NCI-H1105 (cell line): ENCODE measurements around the gene XRCC1.

Experiments
- DNase-seq: peaks from one replicate; lab custom pipeline; 2025; lab: John Stamatoyannopoulos, UW

The XRCC1 gene, protein sequence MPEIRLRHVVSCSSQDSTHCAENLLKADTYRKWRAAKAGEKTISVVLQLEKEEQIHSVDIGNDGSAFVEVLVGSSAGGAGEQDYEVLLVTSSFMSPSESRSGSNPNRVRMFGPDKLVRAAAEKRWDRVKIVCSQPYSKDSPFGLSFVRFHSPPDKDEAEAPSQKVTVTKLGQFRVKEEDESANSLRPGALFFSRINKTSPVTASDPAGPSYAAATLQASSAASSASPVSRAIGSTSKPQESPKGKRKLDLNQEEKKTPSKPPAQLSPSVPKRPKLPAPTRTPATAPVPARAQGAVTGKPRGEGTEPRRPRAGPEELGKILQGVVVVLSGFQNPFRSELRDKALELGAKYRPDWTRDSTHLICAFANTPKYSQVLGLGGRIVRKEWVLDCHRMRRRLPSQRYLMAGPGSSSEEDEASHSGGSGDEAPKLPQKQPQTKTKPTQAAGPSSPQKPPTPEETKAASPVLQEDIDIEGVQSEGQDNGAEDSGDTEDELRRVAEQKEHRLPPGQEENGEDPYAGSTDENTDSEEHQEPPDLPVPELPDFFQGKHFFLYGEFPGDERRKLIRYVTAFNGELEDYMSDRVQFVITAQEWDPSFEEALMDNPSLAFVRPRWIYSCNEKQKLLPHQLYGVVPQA

GRCh38 chr19:43575156-43575950 is at the start of gene XRCC1, which contains the start of gene PINLYP:
Gene XRCC1, minus strand, starts transcription at chr19:43575527. Its CDS starts 69 bp downstream, at chr19:43575458.
Gene PINLYP, plus strand, starts transcription at chr19:43575801. Its CDS starts 1,391 bp downstream, at chr19:43577192.
- DNase-seq: peak; percentile 99

- DNase-seq: no peak
These were observed 49.6 kb upstream of the XRCC1 start for GRCh38 chr19:43624933-43625332.

- no peak for DNase-seq
These were observed 48.8 kb upstream of the XRCC1 start for GRCh38 chr19:43623889-43624670.

- DNase-seq: no peak
These were observed 47.6 kb upstream of the XRCC1 start for GRCh38 chr19:43622956-43623355.

DNA sequence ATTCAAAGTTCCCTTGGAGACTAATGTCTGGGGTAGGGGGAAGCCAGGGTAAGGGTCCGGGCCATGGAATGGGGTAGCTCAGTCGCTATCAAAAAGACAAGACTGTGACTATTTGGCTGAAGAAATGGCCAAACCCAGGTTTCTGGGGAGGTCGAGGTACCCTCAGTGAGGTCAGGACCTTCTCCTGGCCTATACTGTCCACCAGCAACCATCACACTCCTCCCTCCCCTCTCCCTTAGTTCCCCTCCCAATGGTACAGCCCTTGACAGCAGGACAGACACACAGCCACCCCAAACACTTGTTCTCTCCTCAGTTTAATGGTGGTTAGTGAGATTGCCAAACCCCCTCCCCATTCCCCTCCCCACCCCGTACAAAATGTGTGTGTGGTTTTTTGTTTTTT is 46.7 kb upstream of the XRCC1 start:
- DNase-seq: no peak

DNA sequence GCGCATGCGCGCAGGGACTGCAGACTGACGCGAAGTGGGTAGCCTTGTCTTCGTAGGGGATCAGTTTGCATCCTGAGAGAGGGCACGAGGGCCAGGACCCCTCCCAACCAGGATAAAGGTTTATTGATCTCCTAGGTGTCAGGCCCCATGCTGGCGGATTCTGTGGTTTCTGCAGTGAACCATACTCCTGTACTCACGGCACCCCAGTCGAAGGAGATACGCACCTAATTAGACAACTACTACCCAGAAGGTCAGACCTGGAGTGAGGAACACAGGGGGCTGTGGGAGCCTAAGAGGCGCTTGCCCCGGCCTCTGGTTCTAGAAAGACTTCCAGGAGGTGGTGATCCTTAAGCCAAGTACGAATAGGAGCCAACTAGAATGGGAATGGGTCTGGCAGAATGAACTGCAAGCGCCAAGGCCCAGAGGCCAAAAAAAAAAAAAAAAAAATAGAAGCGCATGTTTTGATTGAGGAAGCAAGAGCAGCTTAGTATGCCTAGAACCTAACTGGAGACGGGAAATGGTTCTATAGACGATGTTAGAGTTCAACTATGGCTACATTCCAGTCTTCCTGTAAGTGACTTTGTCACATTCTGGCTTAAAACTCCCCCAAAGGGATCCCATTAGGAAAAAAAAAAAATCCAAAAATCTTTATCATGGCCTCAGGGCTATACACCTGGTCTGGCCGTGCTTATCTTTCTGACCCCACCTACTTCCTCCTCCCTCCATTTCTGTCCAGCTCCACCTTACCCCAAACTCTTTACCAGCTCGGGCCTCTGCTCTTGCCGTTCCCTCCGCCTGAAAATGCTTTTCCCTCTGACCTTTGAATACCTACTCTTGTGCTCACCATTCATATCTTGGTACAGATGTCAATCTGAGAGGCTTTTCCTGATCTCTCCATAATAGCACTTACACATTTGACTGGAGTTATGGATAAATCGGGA is 45.0 kb upstream of the XRCC1 start:
- no peak for DNase-seq

DNA sequence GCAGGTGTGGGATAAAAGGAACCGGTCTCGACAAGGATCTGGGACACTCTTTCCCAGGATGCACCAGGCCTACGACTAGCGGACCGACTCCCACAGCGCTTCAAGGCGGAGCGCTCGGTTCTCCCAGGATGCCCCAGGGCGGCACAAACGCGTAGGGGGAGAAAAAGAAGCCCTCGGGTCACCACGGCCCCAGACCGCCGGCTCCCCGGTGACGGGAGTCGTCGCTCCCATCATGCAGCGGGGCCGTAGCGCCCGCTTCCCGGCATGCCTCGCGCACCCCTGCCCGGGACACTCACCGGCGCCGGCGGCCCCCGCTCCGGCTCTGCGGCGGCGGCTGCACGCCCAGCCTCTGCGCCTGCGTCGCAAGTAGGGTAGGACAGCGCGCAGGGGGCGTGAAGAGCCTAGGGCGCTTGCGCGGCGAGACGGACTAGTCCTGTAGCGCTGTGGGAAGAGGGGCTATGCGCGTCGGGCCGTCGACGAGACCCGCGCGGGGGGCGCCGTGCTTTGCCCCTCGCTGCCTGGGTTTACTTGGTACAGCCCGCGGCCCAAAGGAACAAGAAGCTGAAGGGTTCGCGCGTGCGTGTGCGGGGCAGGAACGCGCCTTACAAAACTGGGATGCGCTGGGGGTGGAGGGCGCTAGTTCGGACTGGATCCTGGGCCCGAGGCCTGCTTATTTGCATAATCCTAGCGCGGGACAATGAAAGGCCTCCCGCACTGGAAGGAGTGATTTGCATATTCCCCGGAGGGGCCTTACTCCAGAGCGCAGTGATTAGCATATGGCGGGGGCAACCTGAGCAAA is 44.1 kb upstream of the XRCC1 start, which contains the start of gene ZNF428:
ZNF428 (minus strand) TSS at position 368 of the 799 bp plus-strand sequence. CDS start 5,325 bp downstream, outside the sequence.
- DNase-seq: peak; percentile 94

DNA sequence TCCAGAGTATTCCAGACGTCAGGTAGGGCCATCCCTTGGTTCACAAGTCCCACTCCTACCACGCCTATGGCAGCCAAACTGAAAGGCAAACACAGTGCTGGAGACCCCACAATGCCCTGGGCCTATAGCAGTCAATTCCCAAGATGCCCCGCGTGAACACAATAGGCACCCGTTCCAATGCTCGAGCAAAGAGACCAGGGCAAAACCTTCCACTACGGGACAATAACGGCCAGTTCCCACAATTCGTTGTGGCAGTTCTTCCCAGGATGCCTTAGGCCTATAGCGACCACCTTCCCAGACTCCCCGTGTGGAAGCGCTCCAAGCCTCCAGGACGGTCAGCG is 43.6 kb upstream of the XRCC1 start:
- peak; percentile 34 for DNase-seq

DNA sequence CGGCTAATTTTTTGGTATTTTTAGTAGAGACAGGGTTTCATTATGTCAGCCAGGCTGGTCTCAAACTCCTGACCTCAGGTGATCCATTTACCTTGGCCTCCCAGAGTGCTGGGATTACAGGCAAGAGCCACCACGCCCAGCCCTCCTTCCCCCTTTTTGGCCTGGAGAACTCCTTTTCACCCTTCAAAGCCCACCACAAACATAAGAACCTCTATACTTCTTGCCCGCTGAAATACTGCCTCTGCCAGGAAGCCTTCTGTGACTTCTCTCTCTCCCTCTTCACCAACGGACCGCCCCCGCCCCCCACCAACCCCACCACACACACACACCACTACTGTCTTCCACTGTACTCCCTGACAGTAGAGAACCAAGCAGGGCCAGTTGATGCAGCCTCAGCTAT is 41.6 kb upstream of the XRCC1 start:
- no peak for DNase-seq

DNA sequence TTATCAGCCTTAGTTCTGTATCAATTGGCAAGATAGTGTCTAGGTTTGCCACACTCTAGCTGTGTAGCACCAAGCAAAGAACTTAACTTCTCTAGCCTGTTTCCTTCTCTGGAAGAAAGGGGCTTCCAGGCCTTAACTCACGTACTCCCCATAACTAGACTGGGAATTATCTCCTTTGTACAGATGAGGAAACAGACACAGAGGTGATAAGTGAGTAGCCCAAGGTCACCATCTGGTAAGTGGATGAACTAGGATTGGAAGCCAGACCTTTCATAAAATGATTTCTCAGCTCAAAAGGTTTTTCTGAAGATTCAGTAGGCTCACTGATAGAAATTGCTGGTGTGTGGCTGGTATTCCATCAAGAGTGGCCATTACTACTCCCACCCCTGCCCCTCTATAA is 41.0 kb upstream of the XRCC1 start:
- no peak for DNase-seq

GRCh38 chr19:43612374-43612773 is 37.0 kb upstream of the XRCC1 start:
- no peak for DNase-seq

- no peak for DNase-seq
These were observed 36.5 kb upstream of the XRCC1 start, which contains the start of gene SRRM5 for GRCh38 chr19:43611788-43612187. Gene SRRM5, plus strand, starts transcription at chr19:43612088. Its CDS starts 34 bp downstream, at chr19:43612122.

GRCh38 chr19:43610493-43610892 is 35.2 kb upstream of the XRCC1 start:
- no peak for DNase-seq

GRCh38 chr19:43609872-43610271 is 34.5 kb upstream of the XRCC1 start:
- no peak for DNase-seq

DNA sequence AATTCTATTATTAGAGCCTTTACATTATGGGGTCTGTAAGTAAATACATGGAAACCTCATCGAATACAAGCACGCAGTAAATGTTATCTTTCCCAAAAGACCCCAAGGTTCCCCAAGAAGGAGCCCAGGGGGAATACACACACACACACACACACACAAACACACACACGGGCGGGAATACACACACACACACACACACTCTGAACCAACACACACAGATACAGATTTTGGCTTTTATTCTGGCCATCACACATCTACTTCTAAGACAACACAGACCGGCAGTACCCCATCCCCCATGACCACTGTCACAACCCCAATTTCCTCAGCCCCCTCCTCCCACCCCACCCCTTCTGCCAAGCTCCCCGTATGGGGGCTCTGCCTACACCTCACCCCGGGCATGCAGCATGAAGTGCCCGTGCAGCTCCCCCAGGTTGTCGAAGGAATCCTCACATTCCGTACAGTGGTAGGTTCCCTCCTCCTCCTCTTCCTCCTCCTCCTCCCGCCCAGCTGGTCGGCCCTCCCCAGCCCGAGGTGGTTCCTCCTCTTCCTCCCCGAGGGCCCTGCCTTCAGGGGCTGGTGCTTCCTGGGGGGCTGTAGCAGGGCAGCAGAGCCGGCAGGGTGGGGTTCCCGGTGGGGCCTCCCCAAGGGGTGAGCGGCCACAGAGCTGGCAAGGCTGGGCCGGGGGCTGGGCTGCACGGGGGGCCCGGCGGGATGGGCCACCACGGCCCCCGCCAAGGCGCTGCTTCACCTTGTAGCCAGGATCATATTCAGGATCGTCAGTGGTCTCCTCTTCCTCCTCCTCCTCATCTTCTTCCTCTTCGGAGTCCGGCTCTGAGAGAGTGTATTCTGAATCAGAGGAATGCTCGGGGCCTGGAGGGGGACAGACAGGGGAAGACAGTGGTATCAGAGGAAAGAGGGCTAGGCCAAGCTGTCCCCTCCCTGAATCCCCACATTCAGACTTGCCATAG is 32.2 kb upstream of the XRCC1 start:
- DNase-seq: no peak

DNA sequence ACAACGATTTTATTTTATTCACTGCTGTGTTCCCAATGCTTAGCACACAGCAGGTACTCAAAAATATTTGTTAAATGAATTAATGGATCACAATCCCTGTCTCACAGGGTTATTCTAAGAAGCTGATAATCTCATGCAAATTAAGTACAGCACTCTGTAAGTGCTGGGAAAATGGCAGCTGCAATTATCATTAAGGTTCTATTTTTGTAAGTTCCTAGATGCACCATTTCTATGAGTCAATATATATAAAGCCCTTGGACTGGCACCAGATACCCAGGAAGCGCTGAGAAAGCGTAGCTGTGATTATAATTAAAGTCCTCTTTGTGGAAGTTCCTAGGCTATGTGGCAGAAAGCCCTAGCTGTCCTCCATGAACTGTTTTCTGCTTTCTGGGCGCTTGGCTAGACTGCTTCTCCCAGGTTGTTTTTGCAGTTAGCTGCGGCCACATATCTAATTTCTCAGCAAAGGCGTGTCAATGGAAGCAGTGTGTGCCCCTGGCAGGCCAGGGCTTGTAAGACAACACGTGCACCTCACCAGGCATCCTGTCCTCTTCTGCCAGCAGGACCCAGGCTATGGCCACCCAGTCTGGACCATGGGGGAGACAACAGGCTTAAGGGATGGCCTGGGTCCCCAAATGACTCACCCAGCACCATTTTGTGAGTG is 31.4 kb upstream of the XRCC1 start:
- peak; percentile 33 for DNase-seq

GRCh38 chr19:43605875-43606568 is 30.7 kb upstream of the XRCC1 start:
- peak; percentile 67 for DNase-seq
